ENCODE measurements around the gene SCN1A. TPM values are rescaled to one million over a fixed set of nuclear protein-coding genes. Genes with fewer than 3 reads are reported as not detected.

Gene SCN1A
- total RNA-seq, 1 donor from 2014 or later, result not detected

- TF ChIP-seq CTCF (IDR thresholded peaks at IDR 0.05) (no peak), POLR2A (IDR thresholded peaks at IDR 0.05) (no peak), POLR2AphosphoS5 (IDR thresholded peaks at IDR 0.05; ENCODE audit: insufficient read depth in 1 of 2, low read depth in 1 of 2) (no peak)
- Histone ChIP-seq H3K4me1 (no peaks in the 10 kb centered on the region), H3K36me3 (no peaks in the 10 kb centered on the region), H3K9me3 (no peaks in the 10 kb centered on the region), H3K27ac (no peak overlapping the region), H3K4me3 (no peak overlapping the region), H3K27me3 (no peaks in the 10 kb centered on the region)
- no peak for DNase-seq (ENCODE audit: extremely low spot score in 2 of 2)
- intact Hi-C loops (cut with DNase I), result no loop called here
Observed at GRCh38 chr2:166088634-166089033, 39.2 kb downstream of the SCN1A start.

- intact Hi-C loops (cut with DNase I), result no loop called here
- TF ChIP-seq CTCF (IDR thresholded peaks at IDR 0.05), result no peak
- no peak for TF ChIP-seq POLR2A (IDR thresholded peaks at IDR 0.05)
- TF ChIP-seq POLR2AphosphoS5 (IDR thresholded peaks at IDR 0.05; ENCODE audit: insufficient read depth in 1 of 2, low read depth in 1 of 2), result no peak
Observed at GRCh38 chr2:166084301-166084700, 43.5 kb downstream of the SCN1A start.

GRCh38 chr2:166082736-166083135, 45.1 kb downstream of the SCN1A start:
- TF ChIP-seq CTCF (IDR thresholded peaks at IDR 0.05), result no peak
- TF ChIP-seq POLR2AphosphoS5 (IDR thresholded peaks at IDR 0.05; ENCODE audit: insufficient read depth in 1 of 2, low read depth in 1 of 2), result no peak
- no peak for TF ChIP-seq POLR2A (IDR thresholded peaks at IDR 0.05)
- no peak overlapping the region for H3K4me3 ChIP-seq
- H3K4me1 ChIP-seq, result no peaks in the 10 kb centered on the region
- no peak for DNase-seq (ENCODE audit: extremely low spot score in 2 of 2)
- no peak overlapping the region for H3K27ac ChIP-seq
- no peaks in the 10 kb centered on the region for H3K36me3 ChIP-seq
- H3K9me3 ChIP-seq, result no peaks in the 10 kb centered on the region
- no peaks in the 10 kb centered on the region for H3K27me3 ChIP-seq
- intact Hi-C loops (cut with DNase I), result no loop called here

More at GRCh38 chr2:166084301-166084700, 43.5 kb downstream of the SCN1A start:
- DNase-seq (ENCODE audit: extremely low spot score in 2 of 2), result no peak
- Histone ChIP-seq H3K36me3 (no peaks in the 10 kb centered on the region), H3K9me3 (no peaks in the 10 kb centered on the region), H3K4me3 (no peak overlapping the region), H3K4me1 (no peaks in the 10 kb centered on the region), H3K27me3 (no peaks in the 10 kb centered on the region), H3K27ac (no peak overlapping the region)

DNA sequence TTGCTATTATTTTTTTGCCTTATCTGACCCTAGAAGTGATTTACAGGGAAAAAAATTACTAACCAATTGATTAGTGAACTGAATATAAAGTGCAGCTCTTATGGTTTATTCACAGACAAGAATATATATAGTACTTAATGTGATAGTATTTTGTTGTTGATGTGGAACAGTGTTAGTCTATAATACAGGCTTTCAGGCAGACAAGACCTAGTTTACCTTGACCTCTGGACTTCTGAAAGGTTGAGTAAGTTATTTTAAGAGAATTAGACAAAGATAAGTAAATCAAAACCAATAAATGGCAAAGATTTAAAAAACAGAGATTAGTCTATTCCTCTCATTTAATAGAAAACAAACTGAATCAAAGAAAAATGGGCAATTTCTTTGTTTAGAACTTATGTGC, 46.0 kb downstream of the SCN1A start:
- no peak for DNase-seq (ENCODE audit: extremely low spot score in 2 of 2)
- no peaks in the 10 kb centered on the region for H3K4me1 ChIP-seq
- H3K4me3 ChIP-seq, result no peak overlapping the region
- H3K36me3 ChIP-seq, result no peaks in the 10 kb centered on the region
- no peaks in the 10 kb centered on the region for H3K27me3 ChIP-seq
- no peak overlapping the region for H3K27ac ChIP-seq
- H3K9me3 ChIP-seq, result no peaks in the 10 kb centered on the region
- TF ChIP-seq POLR2AphosphoS5 (IDR thresholded peaks at IDR 0.05; ENCODE audit: insufficient read depth in 1 of 2, low read depth in 1 of 2), result no peak
- TF ChIP-seq CTCF (IDR thresholded peaks at IDR 0.05), result no peak
- no peak for TF ChIP-seq POLR2A (IDR thresholded peaks at IDR 0.05)
- intact Hi-C loops (cut with DNase I), result no loop called here

DNA sequence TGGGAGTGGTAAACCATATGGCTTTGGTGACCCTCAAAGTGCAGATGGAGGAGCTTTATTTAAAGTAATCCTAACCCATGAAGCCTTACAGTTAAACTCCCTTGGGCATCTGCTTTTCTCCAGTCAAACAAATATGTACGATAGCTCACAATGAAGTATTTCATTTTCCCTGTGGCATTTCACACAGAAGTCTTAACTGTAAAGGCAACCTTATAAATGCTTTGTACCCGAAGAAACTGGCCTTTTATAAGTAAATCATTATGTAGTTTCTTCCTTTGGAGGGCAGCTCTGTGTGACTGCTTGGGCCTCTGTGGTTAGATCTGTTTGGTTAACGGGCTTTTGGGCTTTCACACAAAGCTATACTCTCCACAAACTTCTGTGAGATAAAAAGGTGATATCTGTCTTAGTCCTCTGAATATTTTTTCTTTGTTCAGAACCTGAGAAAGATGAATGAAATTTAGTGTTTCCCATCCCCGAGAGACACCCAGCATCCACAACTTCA, 46.6 kb downstream of the SCN1A start:
- H3K36me3 ChIP-seq, result no peaks in the 10 kb centered on the region
- no peaks in the 10 kb centered on the region for H3K9me3 ChIP-seq
- H3K4me3 ChIP-seq, result no peak overlapping the region
- H3K27me3 ChIP-seq, result no peaks in the 10 kb centered on the region
- DNase-seq (ENCODE audit: extremely low spot score in 2 of 2), result no peak
- no peak overlapping the region for H3K27ac ChIP-seq
- intact Hi-C loops (cut with DNase I), result no loop called here
- no peaks in the 10 kb centered on the region for H3K4me1 ChIP-seq
- TF ChIP-seq CTCF (IDR thresholded peaks at IDR 0.05), result no peak
- no peak for TF ChIP-seq POLR2A (IDR thresholded peaks at IDR 0.05)
- no peak for TF ChIP-seq POLR2AphosphoS5 (IDR thresholded peaks at IDR 0.05; ENCODE audit: insufficient read depth in 1 of 2, low read depth in 1 of 2)

Data from vagina (tissue), 2 donors.